GM10847 (cell line): ENCODE data around the gene PRKG1.

Source experiments
- POLR2A ChIP-seq: IDR thresholded peaks from 2 replicates; pipeline ENCODE4 v1.6.1; 2011; ENCODE audit not compliant: insufficient read length; ENCODE audit errors: extremely low read depth

PRKG1 gene

DNA sequence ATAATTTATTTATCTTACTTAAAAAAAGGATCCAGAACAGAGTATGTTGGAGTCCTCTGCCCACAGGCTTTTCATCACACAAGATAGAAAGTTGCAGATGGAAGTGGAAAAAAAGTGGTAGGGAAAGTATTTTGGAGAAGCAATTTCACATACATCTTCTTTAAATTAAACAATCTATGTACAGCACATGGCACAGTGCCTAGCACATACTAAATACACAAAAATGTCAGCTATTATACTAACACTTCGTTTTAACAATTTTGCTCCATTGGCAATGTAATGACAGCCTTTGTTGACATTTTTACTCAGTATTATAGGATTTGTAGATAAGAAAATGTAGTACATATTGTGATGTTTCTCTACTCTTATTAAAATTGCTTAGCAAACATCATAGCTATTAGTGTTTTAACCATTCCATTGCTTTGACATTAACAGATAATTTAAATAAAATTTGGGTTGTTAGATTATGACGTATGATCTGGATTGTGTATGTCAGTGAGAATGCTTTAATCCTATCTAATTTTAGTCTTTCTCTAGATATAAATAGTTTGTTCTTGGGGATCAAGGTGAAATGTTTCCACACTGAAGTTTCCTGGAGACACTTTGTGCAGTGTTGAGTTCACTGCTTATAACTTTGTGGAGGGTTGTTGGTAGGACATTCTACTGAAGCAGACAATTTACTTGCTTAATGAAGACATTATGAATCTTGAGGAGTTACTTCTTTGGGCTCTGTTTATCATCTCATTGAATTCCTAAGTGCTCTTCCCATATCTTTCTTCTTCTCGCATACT, 1037.0 kb downstream of the PRKG1 start:
- no peak for TF ChIP-seq POLR2A

DNA sequence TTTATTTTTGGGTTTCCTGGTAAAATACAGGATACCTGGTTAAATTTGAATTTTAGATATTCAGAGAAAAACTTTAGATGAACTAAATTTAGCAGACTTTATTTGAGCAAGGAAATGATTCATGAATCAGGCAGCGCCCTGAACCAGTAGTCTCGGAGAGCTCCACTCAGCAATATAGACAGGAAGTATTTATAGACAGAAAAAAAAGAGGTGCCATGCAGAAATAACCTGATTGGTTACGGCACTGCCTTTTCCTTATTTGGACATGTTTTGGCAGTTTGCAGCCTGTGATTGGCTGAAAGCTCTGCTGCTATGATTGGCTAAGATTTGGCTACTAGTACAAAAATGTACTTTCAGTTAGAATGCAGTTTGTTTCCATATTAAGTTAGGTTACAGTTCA, 1041.5 kb downstream of the PRKG1 start:
- TF ChIP-seq POLR2A: no peak

DNA sequence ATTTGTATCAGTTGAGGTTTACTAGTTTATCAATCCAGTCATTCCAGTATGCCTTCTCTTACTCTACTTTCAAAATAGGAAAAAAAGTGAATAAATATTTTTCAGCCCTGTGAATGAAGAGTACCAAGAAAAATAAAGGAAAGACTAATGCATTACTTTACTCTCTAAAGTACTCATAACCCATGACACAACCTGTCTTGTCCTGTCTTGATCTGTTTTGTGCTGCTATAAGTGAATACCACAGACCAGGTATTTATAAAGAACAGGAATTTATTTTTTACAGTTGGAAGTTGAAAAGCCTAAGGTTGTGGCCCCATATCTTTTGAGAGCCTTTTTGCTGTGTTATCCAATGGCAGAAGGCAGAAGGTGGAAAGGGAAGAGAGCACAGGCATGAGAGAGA, 1045.2 kb downstream of the PRKG1 start:
- no peak for TF ChIP-seq POLR2A

DNA sequence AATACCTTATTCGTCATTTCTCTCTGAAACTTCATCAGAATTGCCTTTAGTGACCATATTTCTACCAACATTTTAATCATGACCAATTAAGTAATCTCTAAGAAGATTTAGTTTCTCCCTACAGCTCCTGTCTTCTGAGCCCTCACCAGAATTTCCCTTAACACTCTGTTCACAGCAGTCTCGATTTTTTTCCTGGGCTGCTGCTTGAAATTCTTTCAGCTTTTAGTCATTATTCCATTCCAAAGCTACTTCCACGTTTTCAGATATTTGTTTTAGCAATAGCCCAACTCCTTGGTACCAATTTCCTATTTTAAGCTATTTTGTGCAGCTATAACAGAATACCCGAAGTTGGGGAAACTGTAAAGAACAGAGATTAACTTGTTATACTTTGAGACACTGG, 1047.4 kb downstream of the PRKG1 start:
- no peak for TF ChIP-seq POLR2A

DNA sequence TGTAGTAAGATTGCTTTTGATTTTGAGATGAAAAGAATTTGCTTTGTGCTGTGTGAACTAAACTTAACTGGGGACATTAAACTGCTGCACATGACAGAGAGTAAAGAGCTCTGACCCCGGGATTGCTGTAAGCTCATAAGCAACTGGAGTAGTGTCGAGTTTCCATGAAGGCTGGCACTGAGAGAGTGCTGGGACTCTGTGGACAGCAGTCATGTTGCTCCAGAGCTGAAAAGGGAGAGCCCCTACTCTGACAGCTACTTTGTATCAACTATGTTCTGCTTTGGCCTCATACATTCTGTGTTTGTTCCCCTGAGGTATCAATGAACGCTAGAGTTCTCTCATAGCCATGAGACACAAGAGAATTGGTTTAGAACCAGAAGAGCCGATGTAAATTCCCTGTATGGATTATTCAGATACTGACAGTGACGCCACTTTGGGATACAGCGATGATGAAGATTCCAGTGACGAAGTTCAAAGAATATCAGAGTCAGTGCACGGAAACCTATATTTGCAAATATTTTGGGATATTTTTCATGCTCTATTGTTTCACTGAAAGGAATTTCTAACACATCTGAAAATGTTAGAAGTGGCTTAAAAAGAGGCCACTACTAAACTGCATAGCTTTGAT, 1053.9 kb downstream of the PRKG1 start:
- no peak for TF ChIP-seq POLR2A

DNA sequence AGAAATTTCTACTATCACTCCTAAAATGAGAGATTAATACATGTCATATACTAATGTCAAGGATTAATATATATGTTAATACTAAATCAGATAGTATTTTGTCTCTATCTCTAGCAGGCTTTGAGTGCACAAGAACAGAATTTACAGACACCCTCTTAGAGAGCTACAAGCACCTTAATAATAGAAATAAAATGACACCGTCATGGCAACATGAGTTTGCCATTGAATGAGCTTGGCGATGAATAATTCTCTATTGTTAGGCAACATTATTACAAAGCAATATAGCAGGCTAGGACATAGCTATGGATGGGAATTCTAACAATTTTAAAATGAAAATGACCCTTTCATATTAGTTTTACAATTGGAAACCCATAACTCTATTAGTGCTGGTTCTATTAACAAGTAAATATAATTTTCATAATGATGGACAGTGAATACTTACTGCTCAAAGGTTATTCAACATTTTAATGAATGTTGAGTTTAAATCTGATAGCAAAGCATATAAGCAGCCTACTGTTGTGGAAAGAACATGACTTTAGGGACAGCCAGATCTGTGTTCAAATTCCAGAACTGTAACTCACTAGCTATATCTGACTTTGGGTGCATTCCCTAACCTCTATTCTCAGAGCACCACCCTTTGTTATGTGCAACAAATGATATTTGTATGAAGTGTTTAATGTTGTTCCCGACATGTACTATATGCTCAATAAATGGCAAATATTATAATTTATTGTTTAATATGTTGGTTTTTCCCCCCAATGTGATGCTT, 1055.3 kb downstream of the PRKG1 start:
- no peak for TF ChIP-seq POLR2A

DNA sequence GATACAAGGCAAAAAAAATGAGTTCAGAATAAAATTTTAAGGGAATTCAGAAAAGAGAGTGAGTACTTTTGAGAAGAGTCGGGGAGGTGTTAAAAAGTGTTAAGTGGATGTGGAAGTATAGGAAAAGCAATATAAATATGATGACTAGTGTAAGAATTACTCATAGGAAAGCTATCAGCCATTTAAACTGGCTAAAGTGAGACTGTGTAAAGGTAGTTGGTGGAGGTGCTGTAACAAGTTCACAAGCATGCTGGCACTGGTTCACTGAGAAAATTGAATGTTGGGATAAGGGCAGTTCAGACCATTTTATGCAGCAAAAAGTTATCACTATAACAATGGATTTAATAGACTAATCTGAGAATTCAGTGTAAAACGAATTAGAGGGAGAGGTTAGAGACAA, 1060.8 kb downstream of the PRKG1 start:
- no peak for TF ChIP-seq POLR2A

DNA sequence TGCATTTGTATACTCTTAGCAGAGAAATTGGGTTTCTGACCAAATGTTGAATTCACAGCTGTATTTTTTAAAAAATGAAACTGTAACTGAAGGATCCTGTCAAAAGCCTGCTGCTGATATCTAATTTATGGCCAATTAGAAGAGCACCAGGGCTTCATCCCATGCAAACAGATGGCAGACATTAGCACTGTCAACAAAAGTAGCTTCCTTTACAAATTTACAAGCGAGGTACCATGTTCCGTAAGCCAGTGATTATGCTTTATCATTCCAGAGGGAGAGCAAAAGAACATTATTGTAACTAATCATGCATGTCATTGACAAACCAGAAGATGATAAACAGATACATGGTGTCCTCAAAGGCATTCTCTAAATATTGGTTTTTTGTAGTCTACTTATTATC, 1062.6 kb downstream of the PRKG1 start:
- no peak for TF ChIP-seq POLR2A

DNA sequence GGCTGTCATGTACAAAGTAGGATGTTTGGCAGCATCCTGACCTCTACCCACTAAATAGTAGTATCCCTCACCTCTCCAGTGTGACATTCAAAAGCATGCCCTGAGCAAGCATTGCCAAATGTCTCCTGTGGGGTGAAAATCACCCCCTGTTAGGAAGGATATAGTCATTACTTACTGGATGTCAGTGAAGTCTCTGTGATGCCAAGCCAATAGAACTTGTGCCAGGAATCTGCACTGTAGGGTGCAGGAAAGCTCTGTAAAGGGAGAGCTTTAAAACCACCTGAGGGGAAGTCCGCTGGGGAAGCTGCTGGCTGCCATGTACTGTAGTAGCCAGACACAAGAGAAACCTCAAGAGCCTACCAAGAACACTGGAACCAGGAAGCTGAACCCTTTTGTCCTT, 1069.1 kb downstream of the PRKG1 start:
- TF ChIP-seq POLR2A: no peak

DNA sequence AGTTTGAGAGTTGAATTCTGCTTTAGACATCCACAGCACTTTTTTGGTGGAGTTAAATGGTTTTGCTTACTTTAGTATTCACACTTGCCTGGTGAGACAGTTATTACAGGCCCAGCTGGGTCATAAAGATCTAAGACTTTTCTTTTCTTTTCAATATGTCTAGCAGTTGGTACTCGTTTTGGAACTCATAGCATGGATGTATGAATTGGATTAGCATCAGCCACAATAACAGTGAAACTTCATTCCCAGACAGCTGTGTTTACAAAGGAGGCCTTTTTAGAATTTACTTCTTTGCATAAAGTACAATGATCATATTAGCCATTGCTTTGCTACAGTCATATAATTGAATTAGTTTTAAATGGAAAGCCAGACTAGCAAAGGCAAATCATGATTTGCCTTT, 1071.3 kb downstream of the PRKG1 start:
- TF ChIP-seq POLR2A: no peak

DNA sequence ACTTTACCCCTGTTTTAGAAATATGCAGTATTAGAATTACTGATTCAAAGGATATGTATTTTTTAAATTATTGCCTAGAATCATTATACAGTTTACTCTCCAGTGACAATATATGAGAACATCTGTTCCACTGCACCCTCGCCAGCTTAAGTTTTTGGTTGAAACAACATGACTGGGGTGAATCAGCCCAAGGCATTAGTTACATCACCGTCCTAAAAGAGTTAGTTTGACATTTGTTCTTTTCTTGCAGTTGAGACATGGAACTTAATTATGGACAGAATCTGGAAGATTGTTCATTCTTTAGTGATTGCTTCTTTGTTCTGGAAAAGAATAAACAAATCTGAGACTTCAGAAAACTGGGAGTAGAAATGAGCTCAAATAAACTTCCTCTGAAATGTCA, 1072.5 kb downstream of the PRKG1 start:
- TF ChIP-seq POLR2A: no peak

DNA sequence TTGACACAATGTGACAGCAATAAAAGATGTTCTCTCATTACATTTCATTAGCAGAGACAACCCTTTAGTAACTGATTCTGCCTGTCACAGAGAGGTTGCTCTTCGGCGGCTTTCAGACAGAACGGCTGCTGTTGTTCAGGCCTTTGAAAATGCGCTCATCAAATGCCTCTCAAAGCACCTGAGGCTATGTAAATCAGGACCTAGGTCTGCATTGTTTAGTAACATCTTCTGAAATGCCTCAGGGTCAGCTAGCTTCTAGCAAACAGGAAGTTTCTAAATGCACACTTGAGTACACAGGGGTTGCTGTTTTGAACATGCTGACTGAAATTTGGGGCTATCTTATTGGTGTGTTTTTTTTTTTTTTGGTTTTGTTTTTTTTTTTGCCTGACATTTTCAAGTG, 1096.5 kb downstream of the PRKG1 start:
- no peak for TF ChIP-seq POLR2A

DNA sequence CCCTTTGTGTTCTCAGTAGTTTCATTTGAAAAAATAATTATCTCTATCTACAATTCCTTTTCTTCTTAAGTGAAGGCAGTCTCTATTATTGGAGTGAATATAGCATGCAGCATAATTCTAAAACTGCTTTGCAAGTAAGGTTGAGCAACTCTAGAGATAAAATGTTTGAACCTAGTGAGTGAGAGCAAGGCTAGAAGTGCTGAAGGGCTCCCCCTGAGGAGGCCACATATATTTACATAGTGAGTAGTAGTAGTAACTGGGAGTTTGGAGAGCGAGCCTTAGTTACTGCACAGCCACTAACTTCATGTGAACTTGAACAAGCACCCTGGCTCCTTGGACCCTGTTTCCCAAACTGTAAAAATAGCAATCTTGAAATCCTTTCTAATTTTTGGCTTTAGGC, 1098.3 kb downstream of the PRKG1 start:
- TF ChIP-seq POLR2A: no peak

DNA sequence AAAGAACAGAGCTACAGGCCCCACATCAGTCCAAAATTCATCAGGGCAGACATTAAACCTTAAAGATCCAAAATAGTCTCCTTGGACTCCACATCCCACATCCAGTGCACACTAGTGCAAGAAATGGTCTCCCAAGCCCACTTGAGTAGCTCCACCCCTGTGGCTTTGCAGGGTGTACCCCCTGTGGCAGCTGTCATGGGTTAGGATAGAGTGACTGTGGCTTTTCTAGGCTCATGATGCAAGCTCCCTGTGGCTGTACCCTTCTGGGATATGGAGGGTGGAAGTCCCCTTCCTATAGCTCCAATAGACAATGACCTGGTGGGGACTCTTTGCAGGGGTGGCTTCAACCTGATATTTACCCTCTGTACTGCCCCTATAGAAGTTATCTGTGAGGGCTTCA, 1111.0 kb downstream of the PRKG1 start:
- TF ChIP-seq POLR2A: no peak

DNA sequence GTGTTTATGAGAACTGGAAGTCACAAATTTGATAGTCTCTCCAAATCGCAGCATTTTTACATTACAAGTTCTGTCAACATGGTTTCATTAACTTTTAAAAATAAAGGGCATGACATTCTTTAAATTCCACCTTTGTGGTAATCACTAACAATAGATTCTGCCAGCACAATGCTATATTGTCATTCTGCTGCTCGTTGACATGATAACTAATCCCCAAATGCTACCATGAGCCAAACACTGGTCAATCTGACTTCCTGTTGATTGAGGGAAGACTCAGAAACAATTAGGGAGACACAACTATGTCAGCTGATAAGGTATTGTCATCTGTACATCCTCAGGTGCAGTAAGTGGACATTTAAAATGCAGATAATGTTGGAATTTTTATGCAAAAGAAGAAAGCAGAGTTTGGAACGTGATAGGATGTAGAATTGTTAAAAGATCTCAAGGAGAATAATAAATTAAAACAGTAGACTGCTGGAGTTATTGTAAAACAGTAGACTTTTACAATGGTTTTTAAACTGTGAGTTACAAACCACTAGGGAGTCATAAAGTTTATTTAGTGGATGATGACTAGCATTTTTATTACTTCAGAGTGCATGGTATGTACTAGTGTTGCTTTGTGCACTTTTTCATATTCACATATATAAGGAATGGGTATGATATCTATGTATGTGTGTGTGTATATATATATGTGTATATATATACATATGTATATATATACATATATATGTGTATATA, 1113.4 kb downstream of the PRKG1 start:
- no peak for TF ChIP-seq POLR2A
